ENCODE results near the gene EEF1A2.
A peak's percentile ranks its signal among the peaks of the same experiment; 100 is the strongest.

EEF1A2 gene

GRCh38 chr20:63498960-63499337, at the start of gene EEF1A2:
Gene EEF1A2, minus strand, starts transcription at chr20:63499083. Its CDS starts 1,320 bp downstream, at chr20:63497763.
- no peak for DNase-seq

- DNase-seq = no peak
Observed at GRCh38 chr20:63548542-63548941, 49.7 kb upstream of the EEF1A2 start.

- no peak for DNase-seq
Observed at GRCh38 chr20:63547725-63548480, 49.0 kb upstream of the EEF1A2 start, which contains the start of gene SRMS. Gene SRMS, minus strand, starts transcription at chr20:63547749. Its CDS starts 286 bp downstream, at chr20:63547463.

- no peak for DNase-seq
Observed at GRCh38 chr20:63546956-63547724, 48.3 kb upstream of the EEF1A2 start.

GRCh38 chr20:63546256-63546955, 47.5 kb upstream of the EEF1A2 start:
- no peak for DNase-seq

GRCh38 chr20:63545814-63546213, 46.9 kb upstream of the EEF1A2 start:
- no peak for DNase-seq

- DNase-seq = no peak
Observed at GRCh38 chr20:63544958-63545516, 46.2 kb upstream of the EEF1A2 start.

GRCh38 chr20:63544241-63544957, 45.5 kb upstream of the EEF1A2 start:
- DNase-seq = no peak

- DNase-seq = no peak
Observed at GRCh38 chr20:63543733-63544132, 44.9 kb upstream of the EEF1A2 start.

- no peak for DNase-seq
Observed at GRCh38 chr20:63543131-63543530, 44.2 kb upstream of the EEF1A2 start.

GRCh38 chr20:63542696-63543095, 43.8 kb upstream of the EEF1A2 start:
- no peak for DNase-seq

GRCh38 chr20:63542031-63542559, 43.2 kb upstream of the EEF1A2 start:
- no peak for DNase-seq

GRCh38 chr20:63541371-63541770, 42.5 kb upstream of the EEF1A2 start:
- no peak for DNase-seq

GRCh38 chr20:63540417-63541186, 41.7 kb upstream of the EEF1A2 start:
- no peak for DNase-seq

- DNase-seq = no peak
Observed at GRCh38 chr20:63539441-63540370, 40.8 kb upstream of the EEF1A2 start.

- no peak for DNase-seq
Observed at GRCh38 chr20:63539092-63539430, 40.2 kb upstream of the EEF1A2 start.

GRCh38 chr20:63538204-63539091, 39.6 kb upstream of the EEF1A2 start:
- DNase-seq = no peak

GRCh38 chr20:63537525-63538203, 38.8 kb upstream of the EEF1A2 start:
- DNase-seq = peak; percentile 95

Data from hematopoietic multipotent progenitor cell treated with erythropoietin and hydrocortisone succinate and interleukin-3 and kit ligand, for 8 days (in vitro differentiated cells).